GM12864 (cell line): Measurements from ENCODE around the gene CIDEB.
A peak's percentile ranks its signal among the peaks of the same experiment; 100 is the strongest.

Source experiments
- DNase-seq: peaks from one replicate; pipeline ENCODE4 v3.0.0-alpha.2; 2011; ENCODE audit warnings: low read depth
- H3K4me3 ChIP-seq: 2 replicates; pipeline ENCODE4 v1.5.1; 2011; ENCODE audit warnings: mild to moderate bottlenecking, low read depth, low read length, control low read depth
- CTCF ChIP-seq: IDR thresholded peaks from 2 replicates; pipeline ENCODE4 v1.5.1; 2011; ENCODE audit warnings: low read depth, mild to moderate bottlenecking, moderate library complexity, low read length, control low read depth, inconsistent platforms; ENCODE audit errors: missing control alignments

Gene CIDEB

DNA sequence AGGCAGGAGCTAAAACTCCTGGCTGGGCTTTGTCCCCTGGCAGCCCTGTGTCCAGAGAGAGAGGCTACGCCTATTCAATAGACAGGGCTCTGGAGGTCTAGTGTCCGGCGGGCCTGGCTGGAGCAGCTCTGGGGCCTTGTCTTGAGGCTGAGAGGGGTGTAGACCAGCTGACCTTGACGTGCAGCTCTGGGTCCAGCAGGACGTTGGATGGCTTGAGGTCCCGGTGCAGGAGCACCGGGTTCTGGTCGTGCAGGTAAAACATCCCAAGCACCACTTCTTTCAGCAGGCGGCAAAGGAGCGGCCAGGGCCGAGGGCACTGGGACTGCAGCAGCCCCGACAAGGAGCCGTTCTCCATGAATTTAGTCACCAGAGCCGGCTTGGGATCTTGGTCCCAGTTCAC is 31.1 kb upstream of the CIDEB start:
- H3K4me3 ChIP-seq: peak overlapping the region; percentile 69
- no peak for TF ChIP-seq CTCF
- DNase-seq: no peak

GRCh38 chr14:24337824-24338175 is 30.0 kb upstream of the CIDEB start:
- H3K4me3 ChIP-seq: no peak overlapping the region
- DNase-seq: no peak
- no peak for TF ChIP-seq CTCF

- no peak for DNase-seq
- TF ChIP-seq CTCF: no peak
- no peak overlapping the region for H3K4me3 ChIP-seq
These were observed 29.5 kb upstream of the CIDEB start for GRCh38 chr14:24337144-24337823.

- H3K4me3 ChIP-seq: no peak overlapping the region
These were observed 27.8 kb upstream of the CIDEB start for GRCh38 chr14:24335461-24336171.

DNA sequence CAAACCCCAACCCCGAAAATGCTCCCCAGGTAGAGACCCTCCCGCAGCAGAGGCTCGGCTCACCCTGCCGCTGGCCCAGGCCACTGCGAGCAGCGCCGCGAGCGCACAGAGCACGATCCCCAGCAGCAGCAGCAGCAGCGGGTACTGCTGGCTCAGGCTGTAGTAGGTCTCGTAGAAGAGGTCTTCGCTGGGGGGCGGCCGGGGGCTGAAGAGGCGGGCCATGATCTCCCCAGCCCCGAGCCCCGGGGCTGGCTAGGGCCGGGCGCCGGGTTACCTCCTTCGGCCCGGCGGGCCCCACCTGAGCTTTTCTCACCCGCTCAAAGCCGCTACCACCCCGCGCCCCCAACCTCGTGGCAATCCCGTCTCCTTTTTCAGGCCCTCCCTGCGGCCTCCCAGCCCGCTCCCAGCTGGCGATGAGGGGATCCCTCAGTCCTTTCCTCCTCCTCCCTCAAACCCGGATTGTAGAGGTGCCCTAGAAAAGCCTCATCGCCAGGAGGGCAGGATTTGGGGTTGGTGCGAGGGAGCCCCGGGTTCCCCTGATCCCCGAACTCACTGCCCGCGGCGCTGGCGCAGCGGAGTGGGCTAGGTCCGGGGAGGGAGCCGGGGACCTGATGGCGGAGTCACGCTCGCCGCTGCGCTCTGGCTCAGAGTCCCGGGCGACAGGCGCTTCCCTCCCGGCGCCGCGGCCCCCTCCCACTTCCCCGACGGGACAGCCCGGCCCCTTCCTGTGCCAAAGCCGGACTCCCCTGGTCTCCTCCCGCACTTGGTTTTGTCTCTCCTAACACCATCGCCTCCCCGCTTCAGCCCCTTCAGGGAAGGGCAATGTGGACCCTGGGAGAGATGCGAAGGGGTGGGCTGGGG is 26.9 kb upstream of the CIDEB start, which contains the start of gene ADCY4:
ADCY4 (minus strand) TSS at position 641 of the 861 bp plus-strand sequence; CDS start at position 222, 419 bp downstream.
- DNase-seq: no peak
- no peak for TF ChIP-seq CTCF
- peak within 1 kb of the TSS; percentile 9; the same call in 1 of the 2 replicates for H3K4me3 ChIP-seq

More at GRCh38 chr14:24335461-24336171, 27.8 kb upstream of the CIDEB start:
- DNase-seq: no peak
- no peak for TF ChIP-seq CTCF

DNA sequence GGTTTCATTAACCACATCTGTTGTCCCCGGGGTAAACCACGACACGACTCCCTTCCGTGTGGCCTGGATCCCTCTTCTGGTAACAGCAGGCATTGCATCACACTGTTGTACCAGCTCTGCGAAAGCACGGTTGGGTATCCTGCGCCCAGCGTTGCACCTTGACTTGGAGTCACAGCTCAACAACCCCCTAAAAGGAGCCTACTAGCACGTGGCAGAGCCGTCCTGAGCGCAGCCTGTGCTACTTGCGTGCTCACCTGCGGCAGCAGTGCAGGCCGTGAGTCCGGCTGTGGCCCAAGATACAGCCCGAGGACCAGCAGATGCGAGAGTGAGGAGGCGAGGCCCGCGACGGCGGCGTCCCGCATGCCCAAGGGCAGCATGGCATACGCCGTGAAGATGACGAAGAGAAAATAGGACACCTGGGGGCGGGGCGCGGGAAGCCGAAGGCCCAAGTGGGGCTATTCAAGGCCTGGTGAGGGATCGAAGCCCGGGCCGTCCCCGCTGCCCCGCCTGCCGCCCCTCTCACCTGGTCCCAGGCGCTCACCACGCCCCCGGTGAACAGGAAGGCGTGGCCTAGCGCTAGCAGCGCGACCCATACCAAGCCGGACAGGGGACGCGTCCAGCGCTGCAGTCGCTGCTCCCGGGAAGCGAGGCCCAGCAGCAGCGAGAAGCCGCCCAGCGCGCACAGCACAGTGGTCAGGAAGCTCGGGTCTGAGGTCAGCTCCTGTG is 24.7 kb upstream of the CIDEB start:
- DNase-seq: peak; percentile 71
- peak overlapping the region; percentile 26 for H3K4me3 ChIP-seq
- TF ChIP-seq CTCF: peak; percentile 90
